Medulla oblongata (tissue), 1 donor: ENCODE results near the gene MASP1.
"Not testable (repeated sequence)": the region's sequence is repeated elsewhere in the genome, so short reads cannot be mapped to it uniquely, and the experiment has no call there.

Experiments used
- DNase-seq: peaks from one replicate; pipeline ENCODE4 v3.0.0-alpha.2; 2015; ENCODE audit errors: extremely low spot score

MASP1 gene

GRCh38 chr3:187227658-187228258 is 63.8 kb downstream of the MASP1 start:
- DNase-seq, result no peak

- no peak for DNase-seq
These were observed 67.7 kb downstream of the MASP1 start for GRCh38 chr3:187223799-187224198.

GRCh38 chr3:187222801-187223200 is 68.7 kb downstream of the MASP1 start:
- DNase-seq, result no peak

- no peak for DNase-seq
These were observed 76.1 kb downstream of the MASP1 start for GRCh38 chr3:187215460-187215859.

- no peak for DNase-seq
These were observed 77.9 kb downstream of the MASP1 start for GRCh38 chr3:187213616-187214015.

GRCh38 chr3:187212705-187213104 is 78.8 kb downstream of the MASP1 start:
- DNase-seq, result peak; percentile 77

- no peak for DNase-seq
These were observed 79.4 kb downstream of the MASP1 start for GRCh38 chr3:187212196-187212545.

GRCh38 chr3:187211532-187212195 is 79.9 kb downstream of the MASP1 start:
- DNase-seq, result no peak

GRCh38 chr3:187210545-187211327 is 80.8 kb downstream of the MASP1 start:
- peak; percentile 80 for DNase-seq

GRCh38 chr3:187210091-187210490 is 81.4 kb downstream of the MASP1 start:
- DNase-seq, result peak; percentile 21

- DNase-seq, result no peak
These were observed 82.0 kb downstream of the MASP1 start for GRCh38 chr3:187209491-187209890.

- DNase-seq, result no peak
These were observed 83.4 kb downstream of the MASP1 start for GRCh38 chr3:187208159-187208558.

GRCh38 chr3:187207624-187208023 is 83.9 kb downstream of the MASP1 start:
- peak; percentile 43 for DNase-seq

GRCh38 chr3:187207062-187207461 is 84.5 kb downstream of the MASP1 start:
- DNase-seq, result no peak

- DNase-seq, result no peak
These were observed 85.9 kb downstream of the MASP1 start for GRCh38 chr3:187205683-187206082.

- DNase-seq, result not testable (repeated sequence)
These were observed 92.0 kb downstream of the MASP1 start for GRCh38 chr3:187199463-187200050.

- DNase-seq, result no peak
These were observed 93.0 kb downstream of the MASP1 start for GRCh38 chr3:187198490-187198889.

- DNase-seq, result no peak
These were observed 94.2 kb downstream of the MASP1 start, which contains the start of gene RTP1 for GRCh38 chr3:187197335-187197649. Gene RTP1, plus strand, starts transcription at chr3:187197486. Its CDS starts 30 bp downstream, at chr3:187197516.

GRCh38 chr3:187196573-187197334 is 94.8 kb downstream of the MASP1 start:
- no peak for DNase-seq

- no peak for DNase-seq
These were observed 98.4 kb downstream of the MASP1 start for GRCh38 chr3:187193181-187193580.

- DNase-seq, result no peak
These were observed 100.3 kb downstream of the MASP1 start for GRCh38 chr3:187191271-187191670.

GRCh38 chr3:187188931-187189330 is 102.6 kb downstream of the MASP1 start:
- no peak for DNase-seq
